K562 (cell line): ENCODE results near the gene RHOF. TPM values are rescaled to one million over a fixed set of nuclear protein-coding genes. Genes with fewer than 3 reads are reported as not detected.
A peak's percentile ranks its signal among the peaks of the same experiment; 100 is the strongest.

ENCODE experiments used
- CBX8 ChIP-seq: fragments of 200-600 bp; sonication (generic); IDR thresholded peaks from 2 replicates; pipeline ENCODE4 v1.6.1; 2012; ENCODE audit warnings: borderline replicate concordance, mixed run types, low read depth, mild to moderate bottlenecking, moderate library complexity, mixed read lengths, low read length, control low read depth, inconsistent platforms; ENCODE audit not compliant: poor library complexity, severe bottlenecking; ENCODE audit errors: extremely low read depth
- CREB1 ChIP-seq, 2 experiments: sonication (generic) in 1 of 2; formaldehyde crosslinking in 1 of 2; IDR thresholded peaks; 2 replicates each; pipeline versions ENCODE4 v1.6.1 to v1.8.0; 2012 to 2022; ENCODE audit warnings: inconsistent platforms in 1 of 2, mild to moderate bottlenecking in 1 of 2, missing genetic modification reagents in 1 of 2, moderate library complexity in 1 of 2
- DNMT1 ChIP-seq: fragments of 450-650 bp; IDR thresholded peaks from 2 replicates; pipeline ENCODE4 v1.6.1; 2016; ENCODE audit warnings: antibody characterized with exemption, mild to moderate bottlenecking
- FOXK1 ChIP-seq: sonication (generic); formaldehyde crosslinking; IDR thresholded peaks from 2 replicates; pipeline ENCODE4 v1.8.0; 2022; ENCODE audit warnings: missing genetic modification reagents, mild to moderate bottlenecking, borderline replicate concordance
- PYGO2 ChIP-seq: fragments of 450-650 bp; IDR thresholded peaks from 2 replicates; pipeline ENCODE4 v1.6.1; 2016; ENCODE audit warnings: mild to moderate bottlenecking, missing genetic modification characterization, moderate library complexity, missing compliant biosample characterization
- RERE ChIP-seq: sonication (generic); formaldehyde crosslinking; IDR thresholded peaks from 2 replicates; pipeline ENCODE4 v1.8.0; 2023; ENCODE audit warnings: missing genetic modification reagents, mild to moderate bottlenecking, borderline replicate concordance
- TAF7 ChIP-seq: fragments of 450-650 bp; IDR thresholded peaks from 2 replicates; pipeline ENCODE4 v1.6.1; 2016; ENCODE audit warnings: missing genetic modification characterization, missing compliant biosample characterization
- THRA ChIP-seq: fragments of 450-650 bp; IDR thresholded peaks from 2 replicates; pipeline ENCODE4 v1.6.1; 2017; ENCODE audit warnings: mild to moderate bottlenecking, moderate library complexity
- ZBTB1 ChIP-seq: sonication (generic); formaldehyde crosslinking; IDR thresholded peaks from 2 replicates; pipeline ENCODE4 v1.8.1; 2023; ENCODE audit warnings: missing genetic modification reagents, low read depth, mild to moderate bottlenecking, borderline replicate concordance
- ZFP1 ChIP-seq: fragments of 450-650 bp; formaldehyde crosslinking; IDR thresholded peaks from 2 replicates; pipeline ENCODE4 v1.4.0; 2020; ENCODE audit warnings: mild to moderate bottlenecking, mixed read lengths
- ZNF347 ChIP-seq: fragments of 450-650 bp; formaldehyde crosslinking; IDR thresholded peaks from 2 replicates; pipeline ENCODE4 v1.4.0; 2020; ENCODE audit warnings: low read depth, mild to moderate bottlenecking, moderate library complexity
- ZNF398 ChIP-seq: fragments of 250-450 bp; sonication (Bioruptor Pico); IDR thresholded peaks from 2 replicates; pipeline ENCODE4 v1.8.0; 2021; ENCODE audit warnings: moderate library complexity, mild to moderate bottlenecking, inconsistent platforms
- polyA plus RNA-seq, 8 experiments: library from polyadenylated mRNA; depleted of rRNA in 4 of 8; stranded (reverse) in 5 of 8; unstranded in 3 of 8; fragments of >200 nt; fragmentation: Nextera tagmentation in 2 of 8; fragmentation: Illumina TruSeq in 1 of 8; extraction: Ambion mirVana in 2 of 8; extraction: Trizol in 1 of 8; gene quantifications; 2 replicates each; pipeline versions ENCODE4 v1.2.1 to v1.2.3, GENCODE V29; 2011 to 2014; ENCODE audit warnings: inconsistent platforms in 1 of 8, missing spikeins in 1 of 8
- total RNA-seq, 7 experiments: library from RNA; depleted of rRNA in 6 of 7; stranded (reverse); fragments of >200 nt in 6 of 7; fragmentation: Illumina TruSeq in 2 of 7; extraction: Trizol in 2 of 7; gene quantifications; 2 replicates each; pipeline versions ENCODE4 v1.2.1 to v1.2.3, GENCODE V29; 2011 to 2021; ENCODE audit warnings: low replicate concordance in 1 of 7
- TF ChIP-seq, protein P1 (sequence below): sonication (generic); formaldehyde crosslinking; IDR thresholded peaks from 2 replicates; pipeline ENCODE4 v1.8.0; 2023; ENCODE audit warnings: mild to moderate bottlenecking, missing genetic modification reagents
- TF ChIP-seq, protein P2 (sequence below): fragments of 200-800 bp; sonication (Bioruptor generic); IDR thresholded peaks from 2 replicates; pipeline ENCODE4 v1.6.1; 2017; ENCODE audit warnings: missing genetic modification characterization, missing compliant biosample characterization

The RHOF gene
- total and polyA plus RNA-seq, 9 of the 15 experiments (the other 6 are each of a cell fraction or from before 2014, with no cell fraction given), result 0.13 to 10.1 (median 4.0) TPM

- TF ChIP-seq, protein P1, sequence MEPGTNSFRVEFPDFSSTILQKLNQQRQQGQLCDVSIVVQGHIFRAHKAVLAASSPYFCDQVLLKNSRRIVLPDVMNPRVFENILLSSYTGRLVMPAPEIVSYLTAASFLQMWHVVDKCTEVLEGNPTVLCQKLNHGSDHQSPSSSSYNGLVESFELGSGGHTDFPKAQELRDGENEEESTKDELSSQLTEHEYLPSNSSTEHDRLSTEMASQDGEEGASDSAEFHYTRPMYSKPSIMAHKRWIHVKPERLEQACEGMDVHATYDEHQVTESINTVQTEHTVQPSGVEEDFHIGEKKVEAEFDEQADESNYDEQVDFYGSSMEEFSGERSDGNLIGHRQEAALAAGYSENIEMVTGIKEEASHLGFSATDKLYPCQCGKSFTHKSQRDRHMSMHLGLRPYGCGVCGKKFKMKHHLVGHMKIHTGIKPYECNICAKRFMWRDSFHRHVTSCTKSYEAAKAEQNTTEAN, result peak; percentile 88; the same call in 1 of the 2 replicates
- TF ChIP-seq RERE (CRISPR knock-in tag), result 0 out of 2 replicates have a peak, but pooled peaks have one; percentile 34
- TF ChIP-seq DNMT1, result no peak
- TF ChIP-seq, protein P2, sequence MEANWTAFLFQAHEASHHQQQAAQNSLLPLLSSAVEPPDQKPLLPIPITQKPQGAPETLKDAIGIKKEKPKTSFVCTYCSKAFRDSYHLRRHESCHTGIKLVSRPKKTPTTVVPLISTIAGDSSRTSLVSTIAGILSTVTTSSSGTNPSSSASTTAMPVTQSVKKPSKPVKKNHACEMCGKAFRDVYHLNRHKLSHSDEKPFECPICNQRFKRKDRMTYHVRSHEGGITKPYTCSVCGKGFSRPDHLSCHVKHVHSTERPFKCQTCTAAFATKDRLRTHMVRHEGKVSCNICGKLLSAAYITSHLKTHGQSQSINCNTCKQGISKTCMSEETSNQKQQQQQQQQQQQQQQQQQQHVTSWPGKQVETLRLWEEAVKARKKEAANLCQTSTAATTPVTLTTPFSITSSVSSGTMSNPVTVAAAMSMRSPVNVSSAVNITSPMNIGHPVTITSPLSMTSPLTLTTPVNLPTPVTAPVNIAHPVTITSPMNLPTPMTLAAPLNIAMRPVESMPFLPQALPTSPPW (CRISPR knock-in tag), result peak; percentile 80
- no peak for TF ChIP-seq ZNF398 (CRISPR knock-in tag)
- no peak for TF ChIP-seq ZFP1 (CRISPR knock-in tag)
- no peak for TF ChIP-seq CBX8
- TF ChIP-seq THRA, result no peak
- peak; percentile 35; the same call in 1 of the 2 replicates for TF ChIP-seq CREB1 (IDR thresholded peaks at IDR 0.05)
- TF ChIP-seq CREB1 (CRISPR knock-in tag; IDR thresholded peaks at IDR 0.05), result peak; percentile 87
- TF ChIP-seq TAF7 (tag), result no peak
- TF ChIP-seq PYGO2 (tag), result no peak
- TF ChIP-seq ZNF347 (CRISPR knock-in tag), result no peak
- TF ChIP-seq FOXK1 (CRISPR knock-in tag), result no peak
- TF ChIP-seq ZBTB1 (CRISPR knock-in tag), result 0 out of 2 replicates have a peak, but pooled peaks have one; percentile 72
Measured at GRCh38 chr12:121793838-121794533, 498 bp upstream of the RHOF start (continued).
